HEK293 (cell line): ENCODE data around the gene ASB16.
A peak's percentile ranks its signal among the peaks of the same experiment; 100 is the strongest.

ENCODE experiments used
- ELK4 ChIP-seq: IDR thresholded peaks from 2 replicates; pipeline ENCODE4 v1.6.1; 2011; ENCODE audit warnings: mild to moderate bottlenecking, low read depth, low read length, borderline replicate concordance
- GLI2 ChIP-seq: fragments of 450-650 bp; formaldehyde crosslinking; IDR thresholded peaks from 2 replicates; pipeline ENCODE4; 2017; ENCODE audit warnings: missing biosample characterization, missing genetic modification characterization, low read depth, borderline replicate concordance
- GLIS1 ChIP-seq: fragments of 450-650 bp; formaldehyde crosslinking; IDR thresholded peaks from 2 replicates; pipeline ENCODE4 v1.5.1; 2016; ENCODE audit warnings: missing biosample characterization, missing genetic modification characterization
- IKZF3 ChIP-seq: fragments of 450-650 bp; IDR thresholded peaks from 2 replicates; pipeline ENCODE4 v1.5.0; 2018; ENCODE audit warnings: missing biosample characterization, mild to moderate bottlenecking, missing genetic modification characterization, moderate library complexity
- KLF1 ChIP-seq: fragments of 450-650 bp; formaldehyde crosslinking; IDR thresholded peaks from 2 replicates; pipeline ENCODE4 v1.5.1; 2016; ENCODE audit warnings: missing biosample characterization, missing genetic modification characterization
- KLF16 ChIP-seq: fragments of 450-650 bp; formaldehyde crosslinking; IDR thresholded peaks from 2 replicates; pipeline ENCODE4 v1.5.1; 2017; ENCODE audit warnings: missing biosample characterization, missing genetic modification characterization
- PATZ1 ChIP-seq: fragments of 450-650 bp; formaldehyde crosslinking; IDR thresholded peaks from 2 replicates; pipeline ENCODE4 v1.5.1; 2016; ENCODE audit warnings: missing biosample characterization, missing genetic modification characterization
- PRDM10 ChIP-seq: fragments of 450-650 bp; formaldehyde crosslinking; IDR thresholded peaks from 2 replicates; pipeline ENCODE4 v1.5.1; 2016; ENCODE audit warnings: missing biosample characterization, missing genetic modification characterization
- SP3 ChIP-seq: fragments of 450-650 bp; formaldehyde crosslinking; IDR thresholded peaks from 2 replicates; pipeline ENCODE4 v1.5.1; 2016; ENCODE audit warnings: missing biosample characterization, missing genetic modification characterization
- SP7 ChIP-seq: fragments of 450-650 bp; formaldehyde crosslinking; IDR thresholded peaks from 2 replicates; pipeline ENCODE4 v1.5.1; 2016; ENCODE audit warnings: missing biosample characterization, missing genetic modification characterization
- ZBTB20 ChIP-seq: fragments of 450-650 bp; formaldehyde crosslinking; IDR thresholded peaks from 2 replicates; pipeline ENCODE4 v1.5.1; 2016; ENCODE audit warnings: missing biosample characterization, missing genetic modification characterization
- ZBTB21 ChIP-seq: fragments of 450-650 bp; formaldehyde crosslinking; IDR thresholded peaks from 2 replicates; pipeline ENCODE4 v1.5.1; 2017; ENCODE audit warnings: missing biosample characterization, missing genetic modification characterization
- ZEB2 ChIP-seq: fragments of 450-650 bp; formaldehyde crosslinking; IDR thresholded peaks from 2 replicates; pipeline ENCODE4 v1.5.1; 2016; ENCODE audit warnings: missing biosample characterization, missing genetic modification characterization
- ZNF140 ChIP-seq: fragments of 450-650 bp; formaldehyde crosslinking; IDR thresholded peaks from 2 replicates; pipeline ENCODE4 v1.5.1; 2016; ENCODE audit warnings: missing biosample characterization, missing genetic modification characterization
- ZNF324 ChIP-seq: fragments of 450-650 bp; formaldehyde crosslinking; IDR thresholded peaks from 2 replicates; pipeline ENCODE4 v1.5.1; 2016; ENCODE audit warnings: missing biosample characterization, missing genetic modification characterization
- ZNF366 ChIP-seq: fragments of 450-650 bp; formaldehyde crosslinking; conservative IDR thresholded peaks from 2 replicates; pipeline ENCODE4 v1.5.1; 2016; ENCODE audit warnings: missing biosample characterization, missing genetic modification characterization
- ZNF416 ChIP-seq: fragments of 450-650 bp; formaldehyde crosslinking; IDR thresholded peaks from 2 replicates; pipeline ENCODE4 v1.5.1; 2016; ENCODE audit warnings: missing biosample characterization, missing genetic modification characterization
- ZNF449 ChIP-seq: fragments of 450-650 bp; formaldehyde crosslinking; IDR thresholded peaks from 2 replicates; pipeline ENCODE4 v1.5.1; 2017; ENCODE audit warnings: missing biosample characterization, mild to moderate bottlenecking, missing genetic modification characterization, moderate library complexity
- ZNF501 ChIP-seq: fragments of 450-650 bp; formaldehyde crosslinking; IDR thresholded peaks from 2 replicates; pipeline ENCODE4 v1.5.1; 2016; ENCODE audit warnings: missing biosample characterization, missing genetic modification characterization
- ZNF518A ChIP-seq: fragments of 450-650 bp; formaldehyde crosslinking; conservative IDR thresholded peaks from 2 replicates; pipeline ENCODE4 v1.5.1; 2016; ENCODE audit warnings: low read depth, missing biosample characterization, missing genetic modification characterization
- ZNF529 ChIP-seq: fragments of 450-650 bp; formaldehyde crosslinking; IDR thresholded peaks from 2 replicates; pipeline ENCODE4 v1.5.1; 2017; ENCODE audit warnings: missing genetic modification characterization, missing biosample characterization; ENCODE audit not compliant: insufficient replicate concordance
- ZNF639 ChIP-seq: fragments of 450-650 bp; formaldehyde crosslinking; IDR thresholded peaks from 2 replicates; pipeline ENCODE4 v1.5.1; 2016; ENCODE audit warnings: missing biosample characterization, missing genetic modification characterization
- ZSCAN23 ChIP-seq: fragments of 450-650 bp; formaldehyde crosslinking; IDR thresholded peaks from 2 replicates; pipeline ENCODE4 v1.5.1; 2016; ENCODE audit warnings: missing biosample characterization, missing genetic modification characterization

ASB16 gene

GRCh38 chr17:44186307-44187130 is 16.0 kb downstream of the ASB16 start, which contains the start of gene TMUB2 (continued):
- TF ChIP-seq PRDM10 (tag by site-specific recombination), result peak; percentile 55
- TF ChIP-seq KLF16, result peak; percentile 55; the same call in 1 of the 2 replicates
- TF ChIP-seq SP7 (tag by site-specific recombination), result peak; percentile 54
- 0 out of 2 replicates have a peak, but pooled peaks have one; percentile 16 for TF ChIP-seq ZNF324 (tag by site-specific recombination)
- TF ChIP-seq GLIS1, result peak; percentile 88
- peak; percentile 71; the same call in 1 of the 2 replicates for TF ChIP-seq ZNF639 (tag by site-specific recombination)
- TF ChIP-seq SP3, result peak; percentile 99
- no peak for TF ChIP-seq ZNF416 (tag by site-specific recombination)
- peak; percentile 100 for TF ChIP-seq ZBTB21 (tag by site-specific recombination)
- peak; percentile 50; the same call in 1 of the 2 replicates for TF ChIP-seq ZNF366
- no peak for TF ChIP-seq GLI2 (tag by site-specific recombination)
- no peak for TF ChIP-seq ZNF140 (tag by site-specific recombination)
- TF ChIP-seq ZNF518A (tag by site-specific recombination), result peak; percentile 89
- TF ChIP-seq ELK4, result 0 out of 2 replicates have a peak, but pooled peaks have one; percentile 20
- peak; percentile 79; the same call in 1 of the 2 replicates for TF ChIP-seq ZNF501
- TF ChIP-seq IKZF3 (tag by site-specific recombination), result peak; percentile 34; the same call in 1 of the 2 replicates
- TF ChIP-seq PATZ1 (tag by site-specific recombination), result peak; percentile 42
- peak; percentile 67 for TF ChIP-seq KLF1 (tag by site-specific recombination)
- peak; percentile 42; the same call in 1 of the 2 replicates for TF ChIP-seq ZNF449 (tag by site-specific recombination)
- 0 out of 2 replicates have a peak, but pooled peaks have one; percentile 2 for TF ChIP-seq ZSCAN23
- TF ChIP-seq ZNF529 (tag by site-specific recombination), result no peak
- TF ChIP-seq ZEB2, result peak; percentile 76; the same call in 1 of the 2 replicates
- TF ChIP-seq ZBTB20, result peak; percentile 54; the same call in 1 of the 2 replicates
